SU-DHL-6 (cell line): ENCODE results near the gene CFAP20DC.
"Not testable (repeated sequence)": the region's sequence is repeated elsewhere in the genome, so short reads cannot be mapped to it uniquely, and the experiment has no call there.

Experiments used
- EZH2phosphoT487 ChIP-seq: fragments of 200-600 bp; sonication (generic), shearing (Covaris generic); conservative IDR thresholded peaks from 2 replicates; pipeline ENCODE4 v1.6.1; 2018; ENCODE audit warnings: mild to moderate bottlenecking, antibody characterized with exemption, low read length, moderate library complexity, mixed read lengths
- TF ChIP-seq, protein P1 (sequence below): fragments of 200-600 bp; sonication (generic); IDR thresholded peaks from one replicate; pipeline ENCODE4 v1.5.1; 2017; ENCODE audit warnings: antibody characterized with exemption, mild to moderate bottlenecking, low read length, moderate library complexity; ENCODE audit not compliant: insufficient read depth, poor library complexity, severe bottlenecking

DNA sequence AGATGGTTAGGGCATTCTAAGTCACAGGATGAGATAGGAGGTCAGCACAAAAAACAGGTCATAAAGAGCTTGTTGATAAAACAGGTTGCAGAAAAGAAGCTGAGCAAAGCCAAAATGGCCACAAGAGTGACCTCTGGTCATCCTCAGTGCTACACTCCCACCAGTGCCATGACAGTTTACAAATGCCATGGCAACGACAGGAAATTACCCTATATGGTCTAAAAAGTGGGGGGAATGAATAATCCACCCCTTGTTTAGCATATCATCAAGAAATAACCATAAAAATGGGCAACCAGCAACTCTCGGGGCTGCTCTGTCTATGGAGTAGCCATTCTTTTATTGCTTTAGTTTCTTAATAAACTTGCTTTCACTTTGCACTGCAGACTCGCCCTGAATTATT, 353.0 kb downstream of the CFAP20DC start:
- TF ChIP-seq, protein P1, sequence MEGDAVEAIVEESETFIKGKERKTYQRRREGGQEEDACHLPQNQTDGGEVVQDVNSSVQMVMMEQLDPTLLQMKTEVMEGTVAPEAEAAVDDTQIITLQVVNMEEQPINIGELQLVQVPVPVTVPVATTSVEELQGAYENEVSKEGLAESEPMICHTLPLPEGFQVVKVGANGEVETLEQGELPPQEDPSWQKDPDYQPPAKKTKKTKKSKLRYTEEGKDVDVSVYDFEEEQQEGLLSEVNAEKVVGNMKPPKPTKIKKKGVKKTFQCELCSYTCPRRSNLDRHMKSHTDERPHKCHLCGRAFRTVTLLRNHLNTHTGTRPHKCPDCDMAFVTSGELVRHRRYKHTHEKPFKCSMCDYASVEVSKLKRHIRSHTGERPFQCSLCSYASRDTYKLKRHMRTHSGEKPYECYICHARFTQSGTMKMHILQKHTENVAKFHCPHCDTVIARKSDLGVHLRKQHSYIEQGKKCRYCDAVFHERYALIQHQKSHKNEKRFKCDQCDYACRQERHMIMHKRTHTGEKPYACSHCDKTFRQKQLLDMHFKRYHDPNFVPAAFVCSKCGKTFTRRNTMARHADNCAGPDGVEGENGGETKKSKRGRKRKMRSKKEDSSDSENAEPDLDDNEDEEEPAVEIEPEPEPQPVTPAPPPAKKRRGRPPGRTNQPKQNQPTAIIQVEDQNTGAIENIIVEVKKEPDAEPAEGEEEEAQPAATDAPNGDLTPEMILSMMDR, result not testable (repeated sequence)
- not testable (repeated sequence) for TF ChIP-seq EZH2phosphoT487
